GM10266 (cell line): ENCODE measurements around the gene MEX3B.

Experiments
- DNase-seq: peaks from one replicate; pipeline ENCODE4 v3.0.0; 2012; ENCODE audit errors: extremely low spot score
- TF ChIP-seq, protein P1 (sequence below): IDR thresholded peaks from 2 replicates; pipeline ENCODE4 v1.5.1; 2012; ENCODE audit warnings: mild to moderate bottlenecking, low read depth; ENCODE audit not compliant: control insufficient read depth, insufficient read depth; ENCODE audit errors: missing control alignments

Gene MEX3B

GRCh38 chr15:82045892-82046665, at the start of gene MEX3B:
Gene MEX3B (minus strand): TSS chr15:82046018. CDS start chr15:82045705, 313 bp downstream.
- TF ChIP-seq, protein P1, sequence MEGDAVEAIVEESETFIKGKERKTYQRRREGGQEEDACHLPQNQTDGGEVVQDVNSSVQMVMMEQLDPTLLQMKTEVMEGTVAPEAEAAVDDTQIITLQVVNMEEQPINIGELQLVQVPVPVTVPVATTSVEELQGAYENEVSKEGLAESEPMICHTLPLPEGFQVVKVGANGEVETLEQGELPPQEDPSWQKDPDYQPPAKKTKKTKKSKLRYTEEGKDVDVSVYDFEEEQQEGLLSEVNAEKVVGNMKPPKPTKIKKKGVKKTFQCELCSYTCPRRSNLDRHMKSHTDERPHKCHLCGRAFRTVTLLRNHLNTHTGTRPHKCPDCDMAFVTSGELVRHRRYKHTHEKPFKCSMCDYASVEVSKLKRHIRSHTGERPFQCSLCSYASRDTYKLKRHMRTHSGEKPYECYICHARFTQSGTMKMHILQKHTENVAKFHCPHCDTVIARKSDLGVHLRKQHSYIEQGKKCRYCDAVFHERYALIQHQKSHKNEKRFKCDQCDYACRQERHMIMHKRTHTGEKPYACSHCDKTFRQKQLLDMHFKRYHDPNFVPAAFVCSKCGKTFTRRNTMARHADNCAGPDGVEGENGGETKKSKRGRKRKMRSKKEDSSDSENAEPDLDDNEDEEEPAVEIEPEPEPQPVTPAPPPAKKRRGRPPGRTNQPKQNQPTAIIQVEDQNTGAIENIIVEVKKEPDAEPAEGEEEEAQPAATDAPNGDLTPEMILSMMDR = no peak
- peak; percentile 98 for DNase-seq

- TF ChIP-seq, protein P1 = no peak
- DNase-seq = no peak
Observed at GRCh38 chr15:82093774-82094211, 48.0 kb upstream of the MEX3B start.

GRCh38 chr15:82093325-82093724, 47.5 kb upstream of the MEX3B start:
- TF ChIP-seq, protein P1 = no peak
- no peak for DNase-seq

DNA sequence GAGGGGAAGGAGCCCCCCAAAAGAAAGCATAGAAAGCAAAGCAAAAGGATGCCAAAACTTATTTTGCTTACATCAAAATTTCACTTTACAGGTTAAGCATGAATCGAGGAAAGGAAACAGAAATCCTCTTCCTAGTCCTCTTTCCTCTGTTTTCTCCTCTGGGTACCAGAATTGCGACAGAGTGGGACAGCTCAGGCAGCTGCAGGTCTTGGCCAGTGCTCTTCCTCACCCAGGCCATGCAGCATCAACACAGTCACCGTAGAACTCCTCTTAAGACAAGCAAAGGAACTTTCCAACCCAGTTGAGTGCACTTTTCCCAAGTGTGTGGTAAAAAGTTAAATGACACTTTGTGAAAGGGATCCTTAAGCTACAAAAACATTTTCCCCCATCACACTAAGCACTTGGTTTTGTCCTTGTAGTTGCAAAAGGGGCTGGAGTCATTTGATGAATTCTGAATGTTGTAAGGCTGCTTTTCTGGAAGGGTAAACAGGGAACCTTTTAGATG, 45.9 kb upstream of the MEX3B start:
- no peak for DNase-seq
- TF ChIP-seq, protein P1 = no peak

- DNase-seq = no peak
- TF ChIP-seq, protein P1 = no peak
Observed at GRCh38 chr15:82086243-82086995, 40.6 kb upstream of the MEX3B start.

GRCh38 chr15:82081914-82082762, 36.3 kb upstream of the MEX3B start:
- DNase-seq = no peak
- TF ChIP-seq, protein P1 = no peak
